ENCODE results near the gene FGD5.

FGD5 gene

DNA sequence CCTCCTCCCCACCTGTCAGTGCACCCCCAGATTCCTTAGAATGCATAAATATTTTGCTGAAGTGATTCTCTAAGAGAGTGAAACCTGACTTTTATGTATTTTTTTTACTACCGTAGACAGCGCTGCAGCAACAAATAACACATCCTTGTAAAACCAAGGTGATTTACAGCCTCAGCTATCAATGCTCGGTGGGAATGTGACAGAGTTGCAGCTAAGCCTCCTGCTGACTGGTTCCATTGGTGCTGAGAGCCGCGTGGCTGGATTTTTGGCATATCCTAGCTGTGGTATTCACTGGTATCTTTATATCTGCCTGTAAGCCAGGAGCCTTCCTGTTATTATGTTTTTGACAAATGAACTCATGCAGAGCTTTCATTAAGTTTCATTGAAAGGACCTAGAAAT lies 11.0 kb downstream of the FGD5 start:
- no peak for DNase-seq (ENCODE audit: low read depth)

DNA sequence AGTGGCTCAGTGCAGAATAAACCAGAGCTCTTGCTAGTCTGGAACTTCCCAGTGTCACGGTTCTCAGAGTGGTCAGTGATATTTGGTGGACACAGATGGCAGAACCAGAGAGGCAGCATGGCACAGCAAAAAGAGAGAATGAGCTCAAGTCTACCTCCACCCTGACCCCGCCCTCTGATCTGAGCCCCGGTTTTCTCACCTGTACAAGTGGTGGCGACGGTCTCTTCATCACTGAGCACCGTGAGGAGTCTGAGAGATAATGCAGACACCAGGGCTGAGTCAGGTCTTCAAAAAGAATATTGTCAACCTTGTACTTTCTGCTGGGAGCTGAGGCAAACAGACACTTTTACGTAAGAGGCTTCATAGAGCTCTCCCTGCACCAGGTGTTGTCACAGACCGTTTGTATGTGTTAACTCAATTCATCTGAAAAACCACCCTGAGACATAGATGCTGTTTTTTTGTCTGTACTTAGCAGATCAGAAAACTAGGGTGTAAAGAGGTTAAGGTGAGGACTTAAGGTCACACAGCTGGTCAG lies 13.2 kb downstream of the FGD5 start:
- DNase-seq (ENCODE audit: low read depth): no peak

- no peak for DNase-seq (ENCODE audit: low read depth)
Measured at GRCh38 chr3:14832975-14833722, 14.4 kb downstream of the FGD5 start.

DNA sequence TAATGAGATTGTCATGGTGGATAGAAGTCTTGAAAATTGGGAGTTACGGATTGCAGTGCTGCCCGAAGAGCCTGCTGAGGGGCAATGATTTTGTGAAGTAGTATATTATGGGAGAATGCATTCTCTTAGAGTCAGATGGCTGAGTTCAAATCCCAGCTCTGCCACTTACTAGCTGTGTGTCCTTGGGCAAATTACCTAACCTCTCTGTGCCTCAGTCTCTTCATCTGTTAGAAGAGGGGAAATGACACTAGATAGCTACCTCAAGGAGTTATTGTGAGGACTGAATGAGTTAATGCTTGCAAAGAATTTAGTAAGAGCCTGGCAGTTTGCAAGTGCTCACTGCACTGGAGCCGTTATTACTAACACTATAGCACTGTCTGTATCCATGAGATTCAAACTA lies 15.4 kb downstream of the FGD5 start:
- DNase-seq (ENCODE audit: low read depth): no peak

DNA sequence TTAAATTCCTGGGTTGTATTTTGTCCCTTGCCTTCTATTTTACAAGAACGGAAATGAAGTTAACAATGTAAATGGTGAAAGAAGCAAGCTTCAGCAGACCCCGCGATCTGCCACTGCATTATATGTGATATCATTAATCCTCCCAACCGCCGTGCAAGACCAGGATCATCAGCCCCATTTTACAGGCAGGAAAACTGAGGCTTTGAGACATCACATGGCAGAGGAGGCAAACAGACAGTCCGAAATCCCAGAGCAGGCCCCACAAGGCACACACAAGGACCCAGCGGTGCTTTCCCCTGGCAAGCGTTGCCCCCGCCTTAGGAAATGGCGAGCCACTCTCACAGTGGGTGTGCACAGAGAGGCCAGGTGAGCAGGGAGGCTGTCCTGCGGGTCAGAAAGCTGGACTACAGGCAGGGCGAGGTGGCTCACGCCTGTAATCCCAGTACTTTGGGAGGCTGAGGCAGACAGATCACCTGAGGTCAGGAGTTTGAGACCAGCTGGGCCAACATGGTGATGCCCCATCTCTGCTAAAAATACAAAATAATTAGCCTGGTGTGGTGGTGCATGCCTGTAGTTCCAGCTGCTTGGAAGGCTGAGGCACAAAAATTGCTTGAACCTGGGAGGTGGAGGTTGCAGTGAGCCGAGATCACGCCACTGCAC lies 16.2 kb downstream of the FGD5 start:
- no peak for DNase-seq (ENCODE audit: low read depth)

- no peak for DNase-seq (ENCODE audit: low read depth)
Measured at GRCh38 chr3:14836049-14836468, 17.3 kb downstream of the FGD5 start.

DNA sequence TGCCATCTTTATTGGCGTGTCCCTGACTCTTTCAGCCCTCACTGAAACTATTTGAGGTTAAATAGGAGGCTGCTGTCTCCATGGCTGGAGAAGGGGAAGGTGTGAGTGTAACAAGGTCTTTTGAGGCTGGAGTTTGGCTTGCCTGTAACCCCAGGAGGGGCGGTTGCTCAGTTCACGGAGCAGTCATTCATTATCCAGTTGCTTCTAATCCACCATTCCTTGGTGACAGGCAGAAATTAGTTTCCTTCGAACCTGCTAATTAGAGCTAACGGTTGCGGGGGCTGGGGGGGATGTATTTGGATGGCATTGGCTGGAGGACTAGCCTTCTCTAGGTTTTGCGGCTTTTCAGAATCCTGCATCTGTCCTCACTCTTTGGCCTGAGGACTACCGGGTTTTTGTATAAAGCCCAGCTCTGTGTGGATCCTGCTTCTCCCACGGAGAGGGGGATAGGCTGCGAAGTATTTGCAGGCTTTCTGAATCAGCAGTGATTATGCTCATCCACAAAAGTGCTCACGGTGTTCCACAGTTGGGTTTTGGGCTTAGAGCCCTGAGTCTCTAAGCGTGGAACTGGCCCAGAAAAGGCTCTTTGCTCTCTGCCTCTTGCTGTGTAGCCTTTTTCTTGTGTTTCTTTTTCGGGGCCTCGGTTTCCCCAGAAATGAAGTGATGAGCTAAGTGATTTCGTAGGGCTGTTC lies 18.6 kb downstream of the FGD5 start:
- no peak for DNase-seq (ENCODE audit: low read depth)

DNA sequence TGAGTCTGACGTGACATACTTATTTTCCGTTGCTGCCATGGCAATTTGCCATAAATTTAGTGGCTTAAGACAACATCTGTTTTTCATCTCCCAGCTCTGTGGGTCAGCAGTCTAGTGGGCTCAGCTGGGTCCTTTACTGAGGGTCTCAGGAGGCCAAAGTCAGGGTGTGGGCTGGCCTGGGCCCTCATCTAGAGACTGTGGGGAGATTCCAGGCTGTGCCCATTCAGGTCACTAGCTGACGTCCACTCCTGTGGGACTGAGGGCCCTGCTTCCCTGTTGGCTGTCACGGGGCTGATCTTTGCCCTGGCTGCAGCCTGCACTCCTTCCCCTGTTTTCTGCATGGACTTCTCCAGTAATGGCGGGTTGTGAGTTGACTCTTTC lies 19.1 kb downstream of the FGD5 start:
- no peak for DNase-seq (ENCODE audit: low read depth)

DNA sequence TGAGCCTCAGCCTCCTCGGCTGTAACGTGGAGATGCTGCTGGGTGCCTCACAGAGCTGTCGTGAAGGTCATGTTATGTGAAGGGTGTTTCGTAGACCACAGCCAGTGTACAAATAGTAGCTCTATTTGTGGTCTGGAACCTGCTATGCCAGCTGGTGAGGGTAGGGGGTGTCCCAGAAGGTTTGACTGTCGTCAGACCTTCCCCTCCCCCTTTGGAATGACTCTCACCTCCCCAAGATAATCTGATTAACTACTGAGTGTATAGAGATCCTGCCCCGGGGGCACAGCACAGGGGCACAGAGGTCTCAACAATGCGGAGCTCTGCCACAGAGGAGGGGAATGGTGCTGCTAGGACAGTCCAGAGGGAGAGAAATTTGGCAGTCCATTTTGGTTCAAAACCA lies 20.5 kb downstream of the FGD5 start:
- DNase-seq (ENCODE audit: low read depth): no peak

DNA sequence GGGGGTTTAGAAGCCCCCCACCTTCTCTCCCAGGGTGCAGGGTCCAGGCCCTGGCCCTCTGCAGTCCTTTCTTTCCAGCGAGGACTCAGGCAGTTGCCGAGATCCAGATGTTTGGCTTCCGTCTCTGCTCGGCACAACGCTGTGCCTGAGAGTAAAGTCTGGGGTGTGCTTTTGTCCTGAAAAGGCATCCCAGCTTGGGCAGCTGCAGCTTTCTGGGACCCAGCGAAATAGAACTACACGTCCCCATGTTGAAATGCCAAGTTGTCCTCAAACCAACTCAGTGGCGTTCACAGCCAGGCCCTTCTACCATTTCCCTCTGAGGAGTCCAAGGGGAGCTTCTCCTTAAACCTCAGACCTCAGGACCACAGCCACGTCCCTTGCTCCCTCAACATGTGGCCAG lies 23.1 kb downstream of the FGD5 start:
- no peak for DNase-seq (ENCODE audit: low read depth)

- no peak for DNase-seq (ENCODE audit: low read depth)
Measured at GRCh38 chr3:14842277-14842676, 23.5 kb downstream of the FGD5 start.

DNA sequence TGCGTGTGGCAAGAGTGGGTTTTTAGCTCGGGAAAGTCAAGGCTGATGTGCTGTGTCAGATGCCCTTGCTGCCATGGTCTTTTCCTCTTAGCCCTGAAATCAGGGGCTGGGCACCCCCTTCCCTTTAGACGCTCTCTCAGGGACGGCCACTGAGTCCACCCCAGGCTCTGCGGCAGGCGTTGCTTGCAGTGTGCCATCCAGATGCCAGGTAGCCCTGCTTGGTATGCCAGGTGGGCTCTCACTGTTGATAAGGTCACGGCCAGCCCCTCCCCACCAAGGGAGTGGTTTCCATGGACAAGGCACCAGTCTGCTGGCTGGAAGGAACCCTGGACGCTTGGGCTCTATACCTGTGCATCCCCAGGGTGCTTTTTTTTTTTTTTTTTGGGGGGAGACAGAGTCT lies 24.6 kb downstream of the FGD5 start:
- no peak for DNase-seq (ENCODE audit: low read depth)

DNA sequence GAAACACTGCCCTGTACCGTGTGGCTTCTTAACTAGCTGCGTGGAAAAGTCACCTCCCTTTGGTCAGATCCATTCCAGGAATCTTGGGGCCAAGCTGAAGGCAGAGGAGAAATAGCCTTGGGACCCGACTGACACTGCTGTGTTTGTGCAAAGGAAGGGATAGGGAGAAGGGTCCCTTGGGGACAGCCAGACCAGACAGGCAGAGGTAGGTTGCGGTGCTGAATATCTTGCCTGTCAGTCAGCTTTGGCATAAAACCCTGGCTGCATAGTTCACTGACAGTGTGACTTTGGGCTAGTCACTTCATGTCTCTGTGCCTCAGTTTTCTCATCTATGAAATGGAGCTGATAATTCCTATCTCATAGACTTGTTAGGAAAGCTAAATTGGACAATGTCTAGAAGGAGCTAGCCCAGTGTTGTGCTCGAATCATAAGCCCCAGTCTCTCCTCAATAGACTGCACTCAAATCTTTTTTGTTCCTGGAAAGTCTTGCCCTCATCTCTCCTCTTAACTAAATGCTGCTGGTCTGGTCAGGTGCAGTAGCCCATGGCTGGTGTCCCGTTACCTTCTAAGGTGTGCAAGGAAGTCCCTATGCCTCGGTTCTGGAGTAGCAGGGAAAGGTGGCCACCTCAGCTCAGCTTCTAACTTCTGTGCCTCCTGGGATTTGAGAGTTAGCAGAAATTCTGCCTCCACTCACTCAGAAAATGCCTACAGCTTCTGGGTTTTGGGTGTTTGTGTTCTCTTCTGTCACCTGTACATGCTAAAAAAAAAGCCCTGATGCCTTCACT lies 25.8 kb downstream of the FGD5 start:
- no peak for DNase-seq (ENCODE audit: low read depth)

DNA sequence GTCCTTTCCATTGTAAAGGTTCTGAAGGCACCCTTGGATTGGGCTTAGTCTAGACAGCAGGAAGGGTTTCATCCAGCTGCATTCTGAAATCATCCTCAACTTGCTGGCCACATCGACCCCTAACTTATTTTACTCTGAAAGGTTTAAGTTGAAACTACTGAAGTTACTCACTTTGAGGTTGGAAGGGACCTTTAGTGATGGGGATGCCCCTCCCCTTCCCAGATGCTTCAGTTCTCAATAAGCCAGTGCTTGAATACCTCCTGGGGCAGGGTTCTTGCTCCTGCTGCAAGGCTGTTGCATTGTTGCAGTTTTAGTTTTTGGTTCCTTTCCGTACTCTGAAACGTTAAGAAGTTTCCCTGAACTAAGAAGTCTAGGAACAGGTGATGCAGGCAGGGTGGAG lies 26.4 kb downstream of the FGD5 start:
- DNase-seq (ENCODE audit: low read depth): no peak

- DNase-seq (ENCODE audit: low read depth): no peak
Measured at GRCh38 chr3:14845826-14846225, 27.1 kb downstream of the FGD5 start.

GRCh38 chr3:14846226-14846880 lies 27.6 kb downstream of the FGD5 start:
- DNase-seq (ENCODE audit: low read depth): no peak

GRCh38 chr3:14847613-14848541 lies 29.1 kb downstream of the FGD5 start:
- no peak for DNase-seq (ENCODE audit: low read depth)

- no peak for DNase-seq (ENCODE audit: low read depth)
Measured at GRCh38 chr3:14848906-14849305, 30.1 kb downstream of the FGD5 start.

DNA sequence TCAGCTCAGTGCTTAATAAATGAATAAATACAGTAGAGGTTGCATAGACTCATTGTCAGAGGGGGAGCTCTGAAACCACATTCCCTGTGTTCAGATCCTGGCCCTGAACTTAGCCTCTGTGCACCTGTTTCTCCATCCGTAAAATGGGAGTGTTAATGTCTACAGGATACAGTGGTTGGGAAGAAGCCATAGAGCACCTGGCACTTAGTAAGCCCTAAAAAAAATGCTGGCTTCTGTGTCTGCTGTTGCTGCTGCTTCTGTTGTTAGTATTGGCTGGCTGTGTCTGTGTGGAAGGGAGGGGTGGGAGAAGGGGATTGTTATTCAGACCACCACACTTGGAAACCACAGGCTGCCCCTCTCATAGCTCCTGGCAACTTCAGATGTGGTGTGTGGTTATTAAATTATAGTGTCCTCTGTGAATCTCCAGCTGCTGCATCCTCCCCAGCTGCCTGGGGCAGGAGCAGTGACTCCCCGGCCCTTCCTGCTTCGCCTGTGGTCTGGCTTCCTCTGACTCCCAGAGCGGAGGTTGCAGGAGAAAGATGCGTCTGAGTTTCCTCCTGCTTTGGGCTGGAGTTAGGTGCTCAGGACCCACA lies 31.0 kb downstream of the FGD5 start:
- DNase-seq (ENCODE audit: low read depth): no peak

- DNase-seq (ENCODE audit: low read depth): no peak
Measured at GRCh38 chr3:14852058-14852594, 33.4 kb downstream of the FGD5 start.

Data from CMK (cell line).